GM21717 (cell line): ENCODE measurements around the gene CDYL.

Experiments used
- ATAC-seq: cut with Tn5 transposase; IDR thresholded peaks from one replicate; pipeline ENCODE4 v1.9.1; 2021; ENCODE audit warnings: mild to moderate bottlenecking, moderate library complexity; ENCODE audit not compliant: unreplicated experiment

Gene CDYL

GRCh38 chr6:4929097-4929718, 153.0 kb downstream of the CDYL start:
- no peak for ATAC-seq

DNA sequence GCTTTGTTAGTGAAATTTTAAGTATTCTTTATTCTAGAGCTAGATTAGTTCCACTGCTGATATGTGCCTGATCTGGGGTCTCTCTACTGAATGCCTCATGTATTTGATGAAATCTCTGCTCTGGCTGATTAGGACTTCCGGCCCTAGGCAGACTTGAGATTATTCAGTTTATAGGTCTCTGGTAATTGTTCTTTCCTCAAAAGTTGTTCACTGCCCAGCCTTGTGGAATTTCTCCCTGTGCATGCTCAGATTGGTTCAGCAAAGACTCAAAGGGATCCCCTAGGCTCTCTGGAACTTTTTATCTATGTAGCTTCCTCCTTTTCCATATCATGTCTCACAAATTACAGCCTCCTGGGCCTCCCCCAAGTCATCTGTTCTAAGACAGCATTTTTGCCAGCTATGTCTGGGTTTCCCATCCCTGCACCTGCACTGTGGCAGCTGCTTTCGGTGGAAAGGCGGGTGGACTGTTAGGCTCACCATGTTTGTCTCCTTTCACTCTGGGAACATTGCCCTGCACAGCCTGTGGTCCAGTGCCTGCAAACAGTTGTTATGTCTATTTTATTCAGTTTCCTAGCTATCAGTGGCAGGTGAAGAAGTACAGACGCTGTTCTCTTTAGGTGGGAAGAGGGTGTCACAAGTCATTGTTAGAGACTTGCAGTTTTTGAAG, 154.0 kb downstream of the CDYL start:
- no peak for ATAC-seq

DNA sequence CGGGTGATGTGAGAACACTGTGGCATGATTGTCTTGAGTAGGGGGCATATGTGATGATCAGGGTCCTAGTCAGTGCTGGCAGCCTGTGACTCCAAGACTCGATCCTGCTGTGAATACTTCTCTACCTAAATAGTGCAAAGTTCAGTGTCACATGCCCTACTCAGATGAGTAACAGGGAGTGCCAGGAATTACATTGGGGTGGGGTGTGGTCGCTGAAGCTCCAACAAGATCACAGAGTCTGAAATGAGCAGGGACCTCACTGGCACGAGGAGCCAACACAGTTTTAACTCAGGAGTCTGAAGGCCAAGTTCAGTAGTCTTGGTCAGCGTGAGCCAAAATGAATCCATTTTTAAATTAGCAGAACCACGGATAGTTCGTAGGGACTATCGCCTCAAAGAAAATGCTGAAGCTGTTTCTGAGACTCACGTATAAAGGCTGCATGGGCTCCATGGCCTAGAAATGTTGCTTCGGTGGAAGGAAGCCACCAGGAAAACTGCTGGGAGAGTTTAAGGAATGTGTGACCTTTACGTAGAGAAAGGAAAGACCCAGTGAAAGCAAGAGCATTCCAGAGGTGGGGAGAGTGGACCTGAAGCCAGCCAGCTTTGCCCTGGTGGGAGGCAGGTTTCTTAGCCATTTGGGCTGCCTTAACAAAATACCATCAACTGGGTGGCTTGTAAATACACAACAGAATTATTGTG, 155.5 kb downstream of the CDYL start:
- ATAC-seq = no peak

DNA sequence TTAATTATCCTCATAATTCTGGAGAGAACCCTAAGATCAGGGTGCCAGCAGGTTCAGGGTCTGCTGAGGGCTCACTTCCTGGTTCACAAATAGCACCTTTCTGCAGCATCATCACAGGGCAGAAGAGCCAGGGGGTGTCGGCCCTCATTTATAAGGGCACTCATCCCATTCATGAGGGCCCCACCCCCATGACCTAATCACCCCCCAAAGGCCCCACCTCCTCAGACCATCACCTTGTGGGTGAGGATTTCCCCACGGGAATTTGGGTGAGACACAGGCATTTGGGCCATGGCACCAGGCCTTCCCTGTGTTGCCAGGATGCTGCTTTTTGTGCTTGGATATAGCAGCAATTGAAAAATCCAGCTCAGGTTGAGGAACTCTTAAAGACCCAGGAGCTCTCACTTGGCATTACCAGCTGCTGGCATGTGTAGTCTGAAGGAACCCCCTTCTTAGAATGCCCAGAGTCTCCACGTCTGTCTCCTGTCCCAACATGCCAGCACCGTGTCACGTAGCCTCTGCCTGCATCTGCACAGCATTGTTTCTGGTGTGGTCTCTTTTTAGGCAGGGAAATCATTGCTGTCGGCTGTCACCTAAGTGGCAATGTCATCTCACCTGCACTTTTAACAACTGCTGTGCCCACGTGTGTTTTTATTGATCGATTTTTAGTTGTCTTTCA, 156.2 kb downstream of the CDYL start:
- no peak for ATAC-seq

- ATAC-seq = no peak
Observed at GRCh38 chr6:4935486-4935885, 159.3 kb downstream of the CDYL start.

GRCh38 chr6:4935975-4936680, 159.9 kb downstream of the CDYL start:
- no peak for ATAC-seq

DNA sequence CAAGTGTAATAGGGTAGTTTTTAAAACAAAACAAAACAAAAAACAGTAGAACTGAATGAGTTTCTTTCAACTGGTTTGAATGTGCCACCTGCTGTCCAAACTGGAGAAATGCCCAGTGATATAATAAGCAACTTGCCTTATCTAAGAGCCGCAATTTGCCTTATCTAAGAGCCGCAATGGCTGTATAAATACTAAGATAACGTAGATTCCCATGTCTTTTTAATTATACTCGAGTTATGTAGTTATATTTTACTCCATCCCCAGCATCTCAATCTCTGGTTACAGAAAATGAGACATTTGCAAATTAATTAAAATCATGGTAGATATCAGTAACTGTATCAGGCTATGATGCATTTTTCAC, 160.5 kb downstream of the CDYL start:
- no peak for ATAC-seq

GRCh38 chr6:4937414-4937813, 161.2 kb downstream of the CDYL start:
- no peak for ATAC-seq

- ATAC-seq = no peak
Observed at GRCh38 chr6:4939241-4939640, 163.0 kb downstream of the CDYL start.

- no peak for ATAC-seq
Observed at GRCh38 chr6:4940416-4940815, 164.2 kb downstream of the CDYL start.

GRCh38 chr6:4941782-4942672, 165.8 kb downstream of the CDYL start:
- peak; percentile 75 for ATAC-seq

GRCh38 chr6:4942673-4943009, 166.4 kb downstream of the CDYL start:
- ATAC-seq = peak; percentile 7

GRCh38 chr6:4943716-4944115, 167.5 kb downstream of the CDYL start:
- no peak for ATAC-seq

DNA sequence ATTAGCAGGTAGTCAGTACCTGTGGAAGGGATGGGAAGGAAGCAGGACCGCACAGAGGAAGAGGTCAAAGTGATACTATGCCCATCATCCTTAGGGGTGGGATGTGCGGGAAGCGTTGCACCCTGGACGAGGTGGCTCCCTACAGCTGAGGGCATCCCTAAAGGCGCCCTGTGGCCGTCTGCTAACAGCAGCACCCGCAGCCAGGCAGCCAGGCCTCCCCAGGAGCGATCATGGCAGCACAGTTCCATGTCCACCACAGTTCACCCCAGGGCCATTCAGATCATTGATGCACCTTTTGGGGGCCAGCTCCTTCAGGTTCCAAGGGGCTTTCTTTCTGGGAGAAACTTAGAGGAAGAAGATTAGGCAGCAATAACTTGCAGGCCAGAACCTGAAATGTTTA, 168.1 kb downstream of the CDYL start:
- no peak for ATAC-seq

DNA sequence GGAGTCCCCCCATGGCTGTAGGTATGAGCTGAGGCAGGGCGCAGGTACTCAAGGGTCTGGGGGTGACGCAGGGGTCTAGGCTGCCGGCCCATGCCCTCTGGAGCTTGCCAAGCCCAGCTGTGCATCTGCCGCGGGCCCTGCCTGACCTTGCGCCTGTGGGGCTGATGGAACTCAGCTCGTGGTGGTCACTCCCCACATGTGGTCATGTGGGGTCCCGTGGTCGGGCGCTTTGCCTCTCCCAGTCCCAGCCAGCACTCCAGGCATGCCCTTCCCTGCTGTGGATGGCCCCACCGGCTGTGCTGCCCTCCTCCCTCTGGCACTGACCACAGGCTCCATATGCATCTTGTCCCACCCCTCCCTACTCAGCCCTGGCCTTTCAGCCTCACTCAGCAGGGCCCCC, 170.3 kb downstream of the CDYL start:
- no peak for ATAC-seq

DNA sequence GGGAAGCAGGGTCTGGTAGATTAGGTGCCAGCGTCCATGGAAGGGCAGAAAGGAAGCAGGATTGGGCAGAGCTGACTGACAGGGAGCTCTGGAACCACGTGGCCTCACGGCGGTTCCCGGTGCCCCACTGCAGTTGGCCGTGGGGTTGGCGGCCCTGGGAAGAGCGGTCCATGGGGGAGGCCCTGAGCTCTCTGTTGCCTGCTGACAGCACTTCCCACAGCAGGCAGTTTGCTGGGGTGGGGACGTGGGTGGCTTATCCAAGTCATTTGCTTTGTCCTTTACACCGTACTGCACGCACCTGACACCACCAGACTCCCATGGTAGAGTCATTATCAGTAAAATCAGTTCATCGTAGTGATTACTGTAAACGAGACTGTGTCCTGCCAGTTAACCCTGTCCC, 171.5 kb downstream of the CDYL start:
- ATAC-seq = no peak

DNA sequence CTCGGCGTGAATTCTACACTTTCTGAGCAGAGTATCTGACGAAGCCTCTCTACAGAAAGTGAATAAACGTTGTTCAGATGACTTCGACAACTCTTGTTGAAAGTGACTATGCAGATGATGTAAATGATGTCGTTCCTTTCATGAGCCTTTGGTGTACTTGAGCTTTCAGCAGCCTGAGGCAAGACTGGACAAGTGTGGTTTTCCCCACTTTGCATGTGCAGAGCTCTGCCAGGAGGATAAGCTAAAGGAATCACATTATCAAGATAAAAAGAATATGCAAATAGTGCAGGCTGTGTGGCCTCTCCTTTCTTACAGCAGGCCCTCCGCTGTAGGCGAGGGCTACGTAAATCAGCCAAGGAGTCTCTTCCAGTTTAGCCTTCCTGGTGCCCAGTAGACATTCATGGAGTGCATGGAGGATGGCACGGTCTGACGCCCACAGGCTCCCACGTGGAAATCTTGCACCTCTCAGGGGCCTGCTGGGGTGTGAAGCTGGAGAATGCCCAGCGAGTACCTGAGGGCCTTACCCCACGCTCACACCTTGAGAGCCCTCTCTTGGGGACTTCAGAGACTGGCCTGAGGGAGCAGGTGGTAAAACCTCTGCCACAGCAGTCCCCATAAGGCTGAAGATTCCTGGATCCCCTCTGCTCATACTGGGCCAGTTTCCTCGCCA, 172.7 kb downstream of the CDYL start:
- no peak for ATAC-seq

DNA sequence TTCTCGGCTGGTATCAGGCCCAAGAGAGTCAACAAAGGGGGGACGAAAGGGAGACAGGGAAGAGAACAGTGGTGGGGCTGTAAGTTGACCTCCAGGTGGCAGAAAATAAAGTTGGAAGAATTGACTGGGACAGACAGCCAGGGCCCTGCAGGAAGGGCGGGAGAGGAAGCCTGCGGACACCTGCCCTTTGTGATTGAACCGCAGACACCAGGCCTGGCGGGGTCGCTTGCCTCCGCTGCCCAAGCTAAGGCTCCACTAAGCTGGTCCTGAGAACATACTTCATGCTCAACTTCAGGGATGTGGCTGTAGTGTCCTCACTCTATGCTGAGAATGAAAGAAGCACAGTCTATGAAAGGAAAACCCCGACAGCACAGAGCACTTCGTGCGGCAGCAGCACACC, 173.9 kb downstream of the CDYL start:
- no peak for ATAC-seq

- no peak for ATAC-seq
Observed at GRCh38 chr6:4950836-4951533, 174.8 kb downstream of the CDYL start.
